ENCODE results near the gene CDK10. TPM values are rescaled to one million over a fixed set of nuclear protein-coding genes. Genes with fewer than 3 reads are reported as not detected.

Gene CDK10
- total RNA-seq, 4 donors from 2014 or later, result 15.0 to 38.4 (median 29.0) TPM

GRCh38 chr16:89689142-89689541 lies 2.7 kb downstream of the CDK10 start:
- TF ChIP-seq, protein P1, sequence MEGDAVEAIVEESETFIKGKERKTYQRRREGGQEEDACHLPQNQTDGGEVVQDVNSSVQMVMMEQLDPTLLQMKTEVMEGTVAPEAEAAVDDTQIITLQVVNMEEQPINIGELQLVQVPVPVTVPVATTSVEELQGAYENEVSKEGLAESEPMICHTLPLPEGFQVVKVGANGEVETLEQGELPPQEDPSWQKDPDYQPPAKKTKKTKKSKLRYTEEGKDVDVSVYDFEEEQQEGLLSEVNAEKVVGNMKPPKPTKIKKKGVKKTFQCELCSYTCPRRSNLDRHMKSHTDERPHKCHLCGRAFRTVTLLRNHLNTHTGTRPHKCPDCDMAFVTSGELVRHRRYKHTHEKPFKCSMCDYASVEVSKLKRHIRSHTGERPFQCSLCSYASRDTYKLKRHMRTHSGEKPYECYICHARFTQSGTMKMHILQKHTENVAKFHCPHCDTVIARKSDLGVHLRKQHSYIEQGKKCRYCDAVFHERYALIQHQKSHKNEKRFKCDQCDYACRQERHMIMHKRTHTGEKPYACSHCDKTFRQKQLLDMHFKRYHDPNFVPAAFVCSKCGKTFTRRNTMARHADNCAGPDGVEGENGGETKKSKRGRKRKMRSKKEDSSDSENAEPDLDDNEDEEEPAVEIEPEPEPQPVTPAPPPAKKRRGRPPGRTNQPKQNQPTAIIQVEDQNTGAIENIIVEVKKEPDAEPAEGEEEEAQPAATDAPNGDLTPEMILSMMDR (IDR thresholded peaks at IDR 0.05; ENCODE audit: low read depth), result no peak

DNA sequence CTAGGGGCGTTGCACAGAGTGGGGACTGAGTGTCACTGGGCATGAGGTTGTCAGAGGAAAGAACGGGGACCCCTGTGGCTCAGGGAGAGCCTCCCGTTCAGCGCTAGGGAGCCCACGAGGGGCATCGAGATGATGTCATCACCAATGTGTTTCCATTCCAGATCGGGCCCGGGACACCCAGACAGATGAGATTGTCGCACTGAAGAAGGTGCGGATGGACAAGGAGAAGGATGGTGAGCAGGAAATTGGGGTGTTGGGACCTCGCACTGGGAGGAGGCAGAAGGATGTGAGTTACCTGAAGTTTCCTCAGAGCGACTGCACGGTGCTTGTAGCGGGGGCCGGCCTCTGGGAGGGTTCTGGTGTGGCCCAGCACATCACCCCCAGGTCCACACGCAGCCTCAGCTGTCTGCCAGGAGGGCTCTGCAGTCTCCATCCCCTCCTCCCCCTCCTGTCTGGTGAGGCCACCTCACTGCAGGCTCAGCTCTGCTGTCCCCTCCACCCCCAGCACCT lies 4.0 kb downstream of the CDK10 start:
- TF ChIP-seq, protein P1 (IDR thresholded peaks at IDR 0.05; ENCODE audit: low read depth), result no peak

GRCh38 chr16:89691231-89691985 lies 4.9 kb downstream of the CDK10 start:
- TF ChIP-seq, protein P1 (IDR thresholded peaks at IDR 0.05; ENCODE audit: low read depth), result no peak

DNA sequence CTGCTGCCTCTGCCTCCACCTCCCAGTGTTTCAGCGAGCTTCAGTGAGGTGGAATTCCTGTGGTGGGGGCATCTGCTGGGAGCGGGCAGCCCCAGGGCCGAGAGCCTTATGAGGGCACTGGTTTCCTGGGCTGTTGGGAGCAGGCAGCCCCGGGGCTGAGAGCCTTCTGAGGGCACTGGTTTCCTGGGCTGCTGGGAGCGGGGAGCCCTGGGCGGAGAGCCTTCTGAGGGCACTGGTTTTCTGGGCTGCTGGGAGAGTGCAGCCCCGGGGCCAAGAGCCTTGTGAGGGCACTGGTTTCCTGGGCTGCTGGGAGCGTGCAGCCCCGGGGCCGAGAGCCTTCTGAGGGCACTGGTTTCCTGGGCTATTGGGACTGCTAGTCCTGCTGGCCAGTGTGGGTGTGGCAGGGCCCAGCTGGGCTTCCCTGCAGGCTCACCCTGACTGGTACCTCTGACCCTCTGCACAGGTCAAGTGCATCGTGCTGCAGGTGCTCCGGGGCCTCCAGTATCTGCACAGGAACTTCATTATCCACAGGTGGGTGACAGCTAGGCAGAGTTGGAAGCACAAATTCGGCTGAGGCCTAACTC lies 5.6 kb downstream of the CDK10 start:
- TF ChIP-seq, protein P1 (IDR thresholded peaks at IDR 0.05; ENCODE audit: low read depth), result no peak

DNA sequence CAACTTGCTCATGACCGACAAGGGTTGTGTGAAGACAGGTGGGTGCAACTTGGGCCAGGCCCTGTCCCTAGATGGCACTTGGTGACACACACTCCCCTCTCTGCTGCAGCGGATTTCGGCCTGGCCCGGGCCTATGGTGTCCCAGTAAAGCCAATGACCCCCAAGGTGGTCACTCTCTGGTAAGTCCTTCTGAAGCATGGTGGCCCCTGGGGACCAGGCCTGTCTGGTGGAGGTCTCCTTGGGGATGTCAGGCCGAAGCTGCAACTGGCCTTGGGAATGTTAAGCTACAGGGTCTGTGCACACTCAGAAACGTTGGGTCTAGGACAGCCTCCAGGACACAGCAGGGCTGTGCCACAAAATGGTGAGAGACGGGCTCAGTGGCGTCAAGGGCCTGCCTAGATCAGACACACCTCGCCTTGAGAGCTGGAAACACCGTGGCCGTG lies 6.8 kb downstream of the CDK10 start:
- TF ChIP-seq, protein P1 (IDR thresholded peaks at IDR 0.05; ENCODE audit: low read depth), result no peak

- TF ChIP-seq, protein P1 (IDR thresholded peaks at IDR 0.05; ENCODE audit: low read depth), result no peak
Observed at GRCh38 chr16:89693931-89694783, 7.7 kb downstream of the CDK10 start.
